GM12872 (cell line): Measurements from ENCODE around the gene ALK.

ENCODE experiments used
- CTCF ChIP-seq: IDR thresholded peaks from 3 replicates; pipeline ENCODE4 v1.5.1; 2011; ENCODE audit warnings: low read depth, mild to moderate bottlenecking, low read length, moderate library complexity; ENCODE audit not compliant: insufficient read depth

ALK gene

GRCh38 chr2:29950481-29950880, 29.1 kb upstream of the ALK start:
- no peak for TF ChIP-seq CTCF

DNA sequence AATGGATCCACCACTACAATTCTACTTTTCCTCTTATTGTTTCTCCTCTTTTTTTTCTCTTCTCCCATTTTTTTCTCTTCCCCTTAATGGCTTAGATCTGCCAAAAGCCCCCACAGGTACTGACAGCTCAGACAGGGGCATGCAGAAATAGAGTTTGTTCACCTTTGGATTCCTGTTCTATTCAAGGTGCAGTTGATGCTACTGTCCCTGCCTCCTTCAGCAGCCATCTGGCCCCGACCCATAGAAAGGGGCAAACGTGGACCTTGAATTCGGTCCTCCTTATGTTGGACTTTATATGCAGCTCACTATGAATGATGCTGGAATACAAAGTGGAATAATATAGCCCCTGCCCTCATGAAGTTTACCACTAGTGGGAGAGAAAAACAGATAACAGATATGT, 27.7 kb upstream of the ALK start:
- no peak for TF ChIP-seq CTCF

DNA sequence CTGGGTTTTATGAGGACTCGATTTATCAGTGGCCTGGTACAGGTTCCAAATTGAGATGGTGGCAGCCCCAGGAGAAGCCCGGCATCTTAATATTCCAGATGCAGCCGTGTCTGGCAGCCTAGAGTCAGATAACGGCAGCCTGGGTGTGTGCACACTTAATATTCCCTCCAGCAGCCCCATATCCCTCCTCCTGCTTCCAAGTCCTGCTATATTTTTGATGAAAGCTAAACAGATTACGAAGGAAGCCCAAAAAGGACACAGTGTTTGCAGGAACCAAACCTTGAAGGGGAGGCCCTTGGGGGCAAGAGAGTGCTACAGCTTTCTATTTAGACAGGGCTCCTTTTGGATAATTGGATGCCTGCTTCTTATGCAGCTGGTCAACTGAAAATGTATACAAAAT, 25.1 kb upstream of the ALK start:
- no peak for TF ChIP-seq CTCF

GRCh38 chr2:29942711-29943110, 21.3 kb upstream of the ALK start:
- TF ChIP-seq CTCF = no peak

DNA sequence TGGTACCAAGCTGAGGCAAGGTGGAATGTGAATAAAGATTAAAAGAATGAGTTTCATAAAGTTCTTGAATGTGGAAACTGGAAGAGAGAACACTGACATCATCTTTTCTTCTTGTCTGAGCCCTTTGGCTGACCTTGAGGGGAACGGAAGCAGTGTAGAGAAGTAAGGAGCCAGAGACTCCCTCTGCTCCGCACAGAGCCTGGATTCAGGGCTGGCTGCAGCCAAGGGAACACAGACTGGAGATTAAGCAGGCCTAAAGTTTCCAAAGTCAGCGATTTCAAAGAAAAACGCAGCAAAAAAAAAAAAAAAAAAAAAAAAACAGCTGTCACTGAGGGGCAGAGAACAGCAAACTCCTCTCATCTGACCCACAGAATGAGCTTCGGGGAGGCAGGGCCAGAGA, 19.3 kb upstream of the ALK start:
- no peak for TF ChIP-seq CTCF

DNA sequence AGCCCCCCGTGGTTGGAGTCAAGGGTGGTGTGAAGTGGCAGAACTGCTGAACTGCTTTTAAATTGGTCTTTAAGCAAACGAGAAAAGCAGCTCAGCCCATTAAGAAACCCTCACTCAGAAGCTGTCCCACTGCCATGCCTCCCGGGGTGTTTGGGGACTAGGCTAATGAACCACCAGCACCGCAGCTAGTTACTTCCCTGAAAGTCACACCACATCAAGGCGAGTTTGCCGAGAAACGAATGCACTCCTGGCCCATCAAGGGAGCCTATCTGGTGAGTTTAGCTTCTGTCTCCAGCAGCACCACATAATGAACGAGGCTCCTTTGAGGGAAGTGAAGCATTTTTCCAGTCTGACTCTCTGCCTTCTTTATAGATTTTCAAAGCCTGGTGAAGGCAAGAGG, 14.6 kb upstream of the ALK start:
- no peak for TF ChIP-seq CTCF

GRCh38 chr2:29931818-29932217, 10.4 kb upstream of the ALK start:
- no peak for TF ChIP-seq CTCF
